Spleen (tissue), 11 donors: ENCODE data around the gene CCNC. TPM values are rescaled to one million over a fixed set of nuclear protein-coding genes. Genes with fewer than 3 reads are reported as not detected.

Source experiments
- DNase-seq: peaks from one replicate; pipeline ENCODE4 v3.0.0-alpha.2; 2020
- H3K27ac ChIP-seq, 8 donors: fragments of 200-600 bp; sonication (generic) in 7 of 8; 1 replicate in 4 of 8; 2 replicates in 4 of 8; pipeline versions ENCODE4 v1.5.0 to v1.8.0; 2016 to 2021; ENCODE audit warnings: inconsistent platforms in 4 of 8, mild to moderate bottlenecking in 4 of 8, moderate library complexity in 1 of 8
- H3K27me3 ChIP-seq, 7 donors: fragments of 200-600 bp; sonication (generic) in 6 of 7; replicated peaks in 1 of 7; 1 replicate in 4 of 7; 2 replicates in 3 of 7; pipeline versions ENCODE4 v1.5.0 to v1.8.0; 2016 to 2021; ENCODE audit warnings: inconsistent platforms in 3 of 7, mild to moderate bottlenecking in 1 of 7
- H3K36me3 ChIP-seq, 6 donors: fragments of 200-600 bp; sonication (generic) in 5 of 6; 1 replicate in 4 of 6; 2 replicates in 2 of 6; pipeline versions ENCODE4 v1.5.0 to v1.8.0; 2016 to 2021; ENCODE audit warnings: inconsistent platforms in 2 of 6
- H3K4me1 ChIP-seq, 6 donors: fragments of 200-600 bp; sonication (generic) in 5 of 6; 1 replicate in 3 of 6; 2 replicates in 3 of 6; pipeline versions ENCODE4 v1.5.0 to v1.8.0; 2016 to 2021; ENCODE audit warnings: inconsistent platforms in 3 of 6
- H3K4me3 ChIP-seq, 8 donors: fragments of 200-600 bp; sonication (generic) in 7 of 8; 1 replicate in 4 of 8; 2 replicates in 4 of 8; pipeline versions ENCODE4 v1.5.0 to v1.8.0; 2016 to 2021; ENCODE audit warnings: inconsistent platforms in 4 of 8, mild to moderate bottlenecking in 4 of 8, moderate library complexity in 2 of 8
- H3K9me3 ChIP-seq, 8 donors: fragments of 200-600 bp; sonication (generic) in 7 of 8; 1 replicate in 4 of 8; 2 replicates in 4 of 8; pipeline versions ENCODE4 v1.5.0 to v1.8.0; 2016 to 2021; ENCODE audit warnings: inconsistent platforms in 4 of 8
- CTCF ChIP-seq, 11 experiments: fragments of 200-600 bp in 7 of 11; fragments of 450-650 bp in 4 of 11; sonication (generic) in 4 of 11; IDR thresholded peaks in 8 of 11; conservative IDR thresholded peaks in 3 of 11; 1 replicate in 7 of 11; 2 replicates in 4 of 11; pipeline versions ENCODE4 v1.4.0 to v1.8.0; 2016 to 2021; ENCODE audit warnings: antibody characterized with exemption in 11 of 11, inconsistent platforms in 4 of 11, mild to moderate bottlenecking in 1 of 11
- POLR2A ChIP-seq, 3 donors: fragments of 450-650 bp; IDR thresholded peaks; one replicate each; pipeline ENCODE4 v1.5.1; 2017; ENCODE audit warnings: antibody characterized with exemption in 3 of 3, mild to moderate bottlenecking in 1 of 3
- POLR2AphosphoS5 ChIP-seq, 3 donors: sonication (generic); formaldehyde crosslinking; IDR thresholded peaks; one replicate each; pipeline ENCODE4 v1.5.1; 2017; ENCODE audit warnings: antibody characterized with exemption in 3 of 3
- WGBS, 5 donors: extraction: QIAGEN DNeasy Blood & Tissue Kit in 3 of 5; methylation state at CpG; one replicate each; pipeline versions ENCODE4 v1.1.5 to v1.1.7; 2013 to 2018; 5-methylcytosine and 5-hydroxymethylcytosine counted together
- intact Hi-C: fragments of 100-400 bp; cut with DNase I; formaldehyde crosslinking; loops from one replicate; pipeline ENCODE4 v1.15.0; 2023; ENCODE audit warnings: low total_unique reads
- polyA plus RNA-seq, 3 donors: library from polyadenylated mRNA; stranded (reverse); fragments of 200-250 nt; gene quantifications; one replicate each; pipeline ENCODE4 v1.2.1, GENCODE V29; 2013
- total RNA-seq, 7 donors: library from RNA; depleted of rRNA in 3 of 7; stranded (reverse); fragments of >200 nt in 3 of 7; fragmentation: NEBNext Ultra II Directional in 4 of 7; extraction: Animal tissue kit (Norgen Biotek cat#: 25700) in 4 of 7; gene quantifications; one replicate each; pipeline versions ENCODE4 v1.1.0 to v1.2.1, GENCODE V29; 2016 to 2021
- donor health status: healthy with polysubstance abuse.
- donor health status: DM: no; HTN: no; CAD: no; lungs with moderate emphysema.
- donor health status: DM: no; HTN: no; CAD: no.
- donor health status: Bipolar disorder and iron deficiency.
- donor health status: healthy.
- donor health status: DM: no; HTN: no; CAD: no.
- donor health status: DM: yes; HTN: yes; CAD: no.

CCNC gene
- total and polyA plus RNA-seq, 10 donors = 28.8 to 66.0 (median 43.6) TPM

- Histone ChIP-seq H3K4me3 (peak overlapping the region; percentile 57 to 94 (median 78)), H3K4me1 (peaks cover 4 to 45% (median 18%) of the 10 kb centered on the region in 6 donors), H3K27me3 (no peaks in the 10 kb centered on the region), H3K27ac (peak overlapping the region; percentile 74 to 95 (median 87)), H3K36me3 (peaks cover 0 to 6% (median 0%) of the 10 kb centered on the region in 6 donors), H3K9me3 (no peaks in the 10 kb centered on the region)
- no peak for TF ChIP-seq POLR2A (IDR thresholded peaks at IDR 0.05)
- no peak for TF ChIP-seq POLR2AphosphoS5 (IDR thresholded peaks at IDR 0.05)
- no peak for TF ChIP-seq CTCF (IDR thresholded peaks at IDR 0.05 in 8 of 11, conservative IDR thresholded peaks at IDR 0.05 in 3 of 11)
- 42 to 54% (median 52%) methylated on average over 9 of the region's 9 CpGs for WGBS, 5 donors
- intact Hi-C loops = no loop called here
- no peak for DNase-seq
These were observed 46.8 kb downstream of the CCNC start for GRCh38 chr6:99521633-99522151.

GRCh38 chr6:99520855-99521632 lies 47.4 kb downstream of the CCNC start:
- intact Hi-C loops = no loop called here
- Histone ChIP-seq H3K9me3 (no peaks in the 10 kb centered on the region), H3K27ac (peak overlapping the region; percentile 74 to 95 (median 87)), H3K4me3 (peak overlapping the region; percentile 57 to 94 (median 78)), H3K36me3 (no peaks in the 10 kb centered on the region), H3K4me1 (peaks cover 7 to 50% (median 23%) of the 10 kb centered on the region in 6 donors), H3K27me3 (no peaks in the 10 kb centered on the region)
- TF ChIP-seq POLR2AphosphoS5 (IDR thresholded peaks at IDR 0.05) (peak; percentile 95 to 98 (median 95)), CTCF (IDR thresholded peaks at IDR 0.05 in 8 of 11, conservative IDR thresholded peaks at IDR 0.05 in 3 of 11) (peak; percentile 72 to 93 (median 88)), POLR2A (IDR thresholded peaks at IDR 0.05) (peak in 2 of 3 donors; percentile 60 to 72)
- peak; percentile 96 for DNase-seq
- 0 to 1% (median 0%) methylated on average over 40 to 47 of the region's 47 CpGs for WGBS, 5 donors

- Histone ChIP-seq H3K36me3 (no peaks in the 10 kb centered on the region), H3K4me1 (peaks cover 7 to 47% (median 26%) of the 10 kb centered on the region in 6 donors), H3K27me3 (no peaks in the 10 kb centered on the region), H3K9me3 (no peaks in the 10 kb centered on the region), H3K27ac (no peak overlapping the region), H3K4me3 (no peak overlapping the region)
- intact Hi-C loops = no loop called here
- no peak for TF ChIP-seq POLR2AphosphoS5 (IDR thresholded peaks at IDR 0.05)
- no peak for TF ChIP-seq POLR2A (IDR thresholded peaks at IDR 0.05)
- TF ChIP-seq CTCF (IDR thresholded peaks at IDR 0.05 in 8 of 11, conservative IDR thresholded peaks at IDR 0.05 in 3 of 11) = no peak
- no peak for DNase-seq
- WGBS, 5 donors = 90 to 98% (median 94%) methylated on average over 1 of the region's 1 CpG
These were observed 49.0 kb downstream of the CCNC start for GRCh38 chr6:99519446-99519845.

- WGBS, 5 donors = 53 to 74% (median 64%) methylated on average over 8 of the region's 8 CpGs
- intact Hi-C loops = no loop called here
- TF ChIP-seq POLR2A (IDR thresholded peaks at IDR 0.05) (no peak), CTCF (IDR thresholded peaks at IDR 0.05 in 8 of 11, conservative IDR thresholded peaks at IDR 0.05 in 3 of 11) (no peak), POLR2AphosphoS5 (IDR thresholded peaks at IDR 0.05) (no peak)
- peaks cover 0 to 9% (median 4%) of the 10 kb centered on the region in 6 donors for H3K36me3 ChIP-seq
- H3K27me3 ChIP-seq = no peaks in the 10 kb centered on the region
- H3K4me1 ChIP-seq = peaks cover 9 to 33% (median 19%) of the 10 kb centered on the region in 6 donors
- H3K4me3 ChIP-seq = peak overlapping the region in 7 of 8 donors; percentile 70 to 88 (median 82)
- DNase-seq = no peak
- peak overlapping the region in 4 of 8 donors; percentile 85 to 90 (median 89) for H3K27ac ChIP-seq
- no peaks in the 10 kb centered on the region for H3K9me3 ChIP-seq
These were observed 54.4 kb downstream of the CCNC start for GRCh38 chr6:99514089-99514488.
